CD4-positive, alpha-beta T cell treated with Interferon gamma for 1 hour (primary cell): ENCODE results near the gene FHIT.
"Not testable (repeated sequence)": the region's sequence is repeated elsewhere in the genome, so short reads cannot be mapped to it uniquely, and the experiment has no call there.

Source experiments
- DNase-seq: peaks from one replicate; pipeline ENCODE4 v3.0.0-alpha.2; 2020

Gene FHIT

GRCh38 chr3:60673123-60673522 lies 578.1 kb downstream of the FHIT start:
- no peak for DNase-seq

- DNase-seq, result not testable (repeated sequence)
These were observed 578.9 kb downstream of the FHIT start for GRCh38 chr3:60672337-60672736.

DNA sequence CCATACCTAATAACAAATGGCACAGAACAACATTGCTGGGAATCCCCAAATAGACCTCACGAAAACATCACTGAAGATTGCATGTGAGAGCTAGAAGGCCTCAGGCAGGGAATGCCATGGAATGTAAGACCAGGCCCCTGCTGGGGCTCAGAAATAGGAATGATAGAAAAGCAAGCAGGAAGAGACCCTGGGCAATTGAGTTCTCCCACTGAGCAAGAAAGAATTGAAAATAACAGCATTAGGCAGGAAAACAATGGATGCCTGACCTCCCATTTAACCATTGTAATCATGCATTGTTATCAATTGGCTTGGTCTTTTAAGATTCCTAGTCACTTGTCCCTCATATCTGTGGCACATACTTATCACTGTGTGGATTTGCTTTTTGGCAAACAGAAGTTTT lies 581.6 kb downstream of the FHIT start:
- DNase-seq, result no peak

DNA sequence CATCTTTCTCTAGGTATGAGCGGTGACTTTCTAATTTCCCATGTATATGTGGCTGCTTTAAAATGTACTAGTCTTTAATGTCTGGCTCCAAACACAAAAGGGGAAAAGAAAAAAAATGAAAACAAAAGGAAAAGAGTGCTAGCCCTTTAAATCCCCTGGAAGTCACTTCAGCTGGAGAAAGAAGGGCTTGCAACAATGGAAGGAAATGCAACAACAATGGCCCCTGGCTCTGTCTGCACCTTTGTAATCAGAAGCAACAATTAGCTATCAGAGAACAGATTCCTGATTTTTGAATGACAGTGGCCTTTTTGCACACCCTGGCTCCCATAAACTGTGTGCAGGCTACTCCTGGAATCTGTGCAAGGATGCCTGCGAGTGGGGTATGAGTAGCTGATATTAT lies 591.2 kb downstream of the FHIT start:
- no peak for DNase-seq

DNA sequence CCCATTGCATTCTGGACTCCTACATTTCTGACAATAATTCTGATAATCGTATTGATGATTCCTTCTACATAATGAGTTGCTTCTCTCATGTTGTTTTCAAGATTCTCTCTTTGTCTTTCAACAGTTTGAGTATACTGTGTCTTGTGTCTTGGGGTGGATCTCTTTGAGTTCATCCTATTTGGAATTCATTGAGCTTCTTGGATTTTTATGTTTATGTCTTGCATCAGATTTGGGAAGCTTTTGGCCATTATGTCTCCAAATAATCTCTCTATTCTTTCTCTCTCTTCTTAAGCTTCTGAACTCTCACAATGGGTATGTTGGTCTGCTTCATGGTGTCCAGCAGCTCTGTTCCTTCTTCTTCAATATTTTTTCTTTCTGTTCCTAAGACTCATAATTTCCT lies 592.2 kb downstream of the FHIT start:
- no peak for DNase-seq

- no peak for DNase-seq
These were observed 593.3 kb downstream of the FHIT start for GRCh38 chr3:60657972-60658371.

DNA sequence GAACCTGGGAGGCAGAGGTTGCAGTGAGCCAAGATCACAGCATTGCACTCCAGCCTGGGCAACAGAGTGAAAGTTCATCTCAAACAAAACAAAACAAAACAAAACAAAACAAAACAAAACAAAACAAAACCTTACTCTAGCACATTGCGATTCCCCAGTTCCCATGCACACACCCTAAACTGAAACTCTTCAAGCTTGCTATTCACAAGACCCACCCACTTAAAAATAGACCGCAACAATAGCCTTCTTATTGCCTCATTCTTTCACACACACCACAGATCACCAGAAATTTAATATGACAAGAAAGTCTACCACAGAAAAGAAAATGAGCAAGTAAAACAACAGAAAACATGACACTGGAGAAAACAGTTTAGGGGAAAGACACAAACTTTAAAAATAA lies 598.4 kb downstream of the FHIT start:
- no peak for DNase-seq

- DNase-seq, result no peak
These were observed 599.5 kb downstream of the FHIT start for GRCh38 chr3:60651799-60652198.

- DNase-seq, result no peak
These were observed 601.1 kb downstream of the FHIT start for GRCh38 chr3:60650171-60650570.

DNA sequence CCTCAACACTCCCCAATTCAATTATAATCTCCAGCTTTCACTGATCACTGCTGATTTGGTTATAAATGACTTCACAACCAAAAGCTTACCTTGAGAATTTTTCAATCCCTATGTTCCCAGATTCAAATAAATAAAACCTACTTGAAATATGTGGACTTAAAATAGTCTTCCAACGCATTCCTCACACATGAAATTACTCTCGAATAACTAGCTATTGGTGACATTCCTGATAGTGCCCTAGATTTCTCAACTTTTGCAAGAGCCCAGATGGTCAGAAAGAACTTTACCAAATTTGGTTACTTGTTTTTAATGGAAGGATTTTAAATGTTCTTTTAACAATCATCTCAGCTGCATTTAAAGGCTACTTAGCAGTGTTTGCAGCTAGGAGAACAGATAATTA lies 605.5 kb downstream of the FHIT start:
- no peak for DNase-seq

DNA sequence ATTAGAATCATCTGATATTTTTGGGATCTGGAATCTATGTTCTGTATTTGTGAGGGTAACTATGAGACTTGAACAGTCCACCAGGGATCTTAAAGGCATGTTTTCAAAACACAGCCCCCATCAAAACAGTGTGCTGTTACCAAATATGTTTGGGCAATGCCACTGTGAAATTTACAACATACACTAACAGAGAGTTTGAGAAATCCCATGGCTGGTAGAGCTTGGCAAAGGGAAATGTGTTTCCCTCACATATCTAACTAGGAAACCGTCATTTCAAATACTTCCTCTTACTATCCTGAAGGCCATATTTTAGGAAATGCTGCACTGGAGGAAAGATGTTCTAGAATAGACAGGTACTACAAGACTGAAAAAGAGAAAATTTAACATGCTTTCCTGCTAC lies 607.4 kb downstream of the FHIT start:
- DNase-seq, result no peak

DNA sequence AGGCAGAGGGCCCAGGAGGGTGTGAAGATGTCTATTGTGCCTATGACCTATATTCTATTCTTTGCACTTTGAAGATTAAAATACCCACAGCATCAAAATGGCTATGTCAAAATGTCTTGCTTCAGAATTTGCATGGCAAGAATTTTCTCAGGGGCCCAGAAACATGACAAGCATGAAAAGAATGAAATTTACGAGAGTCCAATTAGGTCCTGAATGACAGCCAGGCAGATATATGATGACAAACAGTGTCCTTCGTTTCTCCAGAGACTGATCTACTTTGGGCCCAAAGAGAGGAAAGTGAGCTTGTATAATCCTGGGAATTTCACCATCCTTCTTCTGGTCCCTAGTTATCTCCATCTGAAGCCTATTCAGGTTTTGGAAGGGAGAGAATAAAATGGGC lies 609.9 kb downstream of the FHIT start:
- no peak for DNase-seq

DNA sequence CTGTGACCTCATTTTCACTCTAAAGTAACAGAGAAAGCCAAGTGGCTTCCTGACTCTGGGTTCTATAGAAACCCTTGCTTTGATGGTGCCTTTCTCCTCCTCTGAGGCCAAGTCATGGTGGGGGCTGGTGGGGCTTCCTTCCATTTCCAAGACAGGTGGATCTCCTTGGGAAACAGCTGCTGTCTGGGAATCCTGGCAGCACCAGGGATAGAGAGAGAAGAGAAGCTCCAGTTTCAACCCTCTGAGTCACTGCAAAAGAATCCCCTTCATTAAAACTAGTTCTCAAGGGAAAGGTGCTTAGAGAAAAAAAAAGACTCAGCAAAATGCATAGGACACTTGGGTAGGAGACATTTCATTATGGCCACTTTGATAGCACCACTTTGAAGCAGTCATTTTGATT lies 614.4 kb downstream of the FHIT start:
- DNase-seq, result no peak

GRCh38 chr3:60633644-60634043 lies 617.6 kb downstream of the FHIT start:
- DNase-seq, result no peak

- no peak for DNase-seq
These were observed 619.7 kb downstream of the FHIT start for GRCh38 chr3:60631509-60631908.

DNA sequence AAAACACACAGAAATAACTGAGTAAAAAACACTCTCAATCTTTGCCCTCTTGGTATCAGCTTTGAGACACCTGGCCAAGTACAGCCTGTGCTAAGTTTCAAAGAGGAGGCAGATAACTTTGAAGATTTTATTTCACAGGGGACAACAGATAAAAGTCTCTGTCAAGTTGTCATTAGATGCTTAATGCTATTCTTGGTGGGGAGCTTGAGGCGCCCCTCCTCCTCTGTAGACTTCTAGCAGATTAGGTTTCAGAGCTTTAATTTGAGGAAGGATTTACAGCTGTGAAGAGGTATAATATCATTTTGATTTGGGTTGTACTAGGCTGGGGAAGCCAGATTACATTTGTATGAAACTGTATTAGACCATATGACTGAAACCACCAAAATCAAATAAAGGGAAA lies 620.3 kb downstream of the FHIT start:
- DNase-seq, result no peak

GRCh38 chr3:60629816-60630215 lies 621.4 kb downstream of the FHIT start:
- no peak for DNase-seq

GRCh38 chr3:60622349-60622748 lies 628.9 kb downstream of the FHIT start:
- DNase-seq, result no peak

GRCh38 chr3:60617188-60617587 lies 634.1 kb downstream of the FHIT start:
- no peak for DNase-seq

GRCh38 chr3:60613769-60614303 lies 637.4 kb downstream of the FHIT start:
- DNase-seq, result no peak

DNA sequence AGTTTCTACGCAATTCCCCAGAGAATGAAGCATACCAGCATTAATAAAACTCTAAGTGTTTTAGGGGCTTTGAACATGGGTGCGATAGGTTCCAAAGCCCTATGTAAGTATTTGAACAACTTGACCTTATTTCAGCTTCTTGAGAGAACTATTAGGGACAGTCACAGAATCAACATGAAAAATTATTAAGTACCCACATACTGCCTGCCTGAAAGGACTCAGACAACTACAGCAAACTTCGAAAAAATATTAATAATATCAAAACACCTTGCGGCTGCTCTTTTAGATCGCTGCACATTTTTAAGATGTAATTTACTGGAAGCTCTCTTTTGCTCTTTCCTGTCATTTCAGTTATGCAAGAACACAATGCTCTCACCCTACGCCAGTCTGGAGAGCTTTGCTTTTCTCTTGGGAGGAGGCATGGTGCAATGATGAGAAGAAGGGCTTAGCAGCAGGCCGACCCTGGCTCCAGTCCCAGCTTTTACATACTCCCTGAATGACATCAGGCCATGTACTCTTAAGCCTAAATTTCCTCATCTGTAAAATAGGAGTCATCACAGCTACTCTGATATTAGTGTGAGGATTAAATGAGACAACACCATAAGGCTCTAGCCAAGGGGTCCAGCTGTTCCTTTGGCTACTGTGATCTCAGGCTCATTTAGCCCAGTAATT lies 640.7 kb downstream of the FHIT start:
- DNase-seq, result no peak

- no peak for DNase-seq
These were observed 641.8 kb downstream of the FHIT start for GRCh38 chr3:60609446-60609845.

DNA sequence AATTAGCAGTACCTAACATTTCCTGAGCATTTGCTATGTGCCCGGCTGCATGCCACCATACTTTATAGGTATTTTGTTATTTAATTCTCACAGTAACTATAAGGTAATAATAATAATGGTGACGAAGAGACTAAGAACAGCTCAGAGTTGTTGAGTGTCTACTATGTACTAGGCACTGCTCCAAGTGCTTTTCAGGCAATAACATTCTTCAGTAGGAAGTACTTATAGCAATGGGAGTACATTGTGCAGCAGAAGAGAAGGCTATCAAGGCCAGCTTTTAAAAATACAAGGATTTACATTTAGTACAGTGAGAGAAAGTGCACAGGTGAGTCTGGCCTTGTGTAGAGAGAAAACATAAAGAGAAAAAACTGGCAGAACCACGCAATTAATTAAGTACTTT lies 647.4 kb downstream of the FHIT start:
- no peak for DNase-seq

DNA sequence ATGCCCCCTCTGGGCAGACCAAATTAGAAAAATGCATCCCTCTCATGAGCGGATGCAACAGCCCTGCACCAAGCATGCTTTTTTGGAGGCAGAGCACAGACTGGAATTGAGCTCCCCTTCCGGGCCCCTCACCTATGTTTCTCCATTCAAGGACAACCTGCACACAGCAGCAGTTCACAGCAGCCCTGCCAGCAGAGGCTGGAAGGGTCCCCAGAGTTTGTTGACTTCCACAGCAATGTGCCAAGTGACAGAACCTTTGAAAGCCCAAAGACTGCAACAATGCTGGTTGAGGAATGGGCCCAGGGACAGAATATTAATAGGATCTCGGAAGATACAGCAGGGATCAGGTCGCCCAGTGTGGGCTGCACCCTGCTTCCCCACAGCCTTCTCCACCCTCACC lies 650.4 kb downstream of the FHIT start:
- no peak for DNase-seq

DNA sequence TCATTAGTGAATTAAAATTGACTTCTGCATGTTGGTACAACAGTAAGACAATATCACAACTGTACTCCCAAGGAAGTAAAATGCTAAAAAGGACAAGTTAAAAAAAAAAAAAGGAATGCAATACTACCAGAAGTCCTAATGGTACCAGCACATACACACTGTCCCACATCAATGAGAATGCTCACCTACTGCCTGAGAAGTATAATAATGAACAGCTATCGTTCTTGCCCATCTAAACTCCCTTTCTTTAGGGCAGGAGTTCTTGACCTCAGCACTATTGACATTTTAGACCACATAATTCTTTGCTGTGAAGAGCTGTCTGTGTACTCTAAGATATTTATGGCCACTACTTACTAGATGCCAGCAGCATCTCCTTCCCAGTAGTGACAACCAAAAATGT lies 651.7 kb downstream of the FHIT start:
- DNase-seq, result no peak
